NB4 (cell line): ENCODE measurements around the gene C2CD5.

ENCODE experiments used
- CTCF ChIP-seq: IDR thresholded peaks from one replicate; pipeline ENCODE4 v1.5.1; 2012; ENCODE audit warnings: low read depth, low read length
- MYC ChIP-seq: IDR thresholded peaks from 2 replicates; pipeline ENCODE4 v1.6.1; 2011; ENCODE audit warnings: low read depth, low read length

- no peak for TF ChIP-seq CTCF
- no peak for TF ChIP-seq MYC
Observed at GRCh38 chr12:22474970-22475720, 69.2 kb downstream of the C2CD5 start.
